ENCODE measurements around the gene RNU5B-1.
A peak's percentile ranks its signal among the peaks of the same experiment; 100 is the strongest.

RNU5B-1 gene

GRCh38 chr15:65304381-65305149, at the start of gene RNU5B-1:
RNU5B-1 (plus strand) TSS chr15:65304677.
- TF ChIP-seq CTCF (IDR thresholded peaks at IDR 0.05) (peak; percentile 94), ZFX (IDR thresholded peaks at IDR 0.05; ENCODE audit: borderline replicate concordance) (no peak)
- peak within 1 kb of the TSS; percentile 93 for H3K27ac ChIP-seq

GRCh38 chr15:65254758-65255157, 49.7 kb upstream of the RNU5B-1 start:
- H3K27ac ChIP-seq = no peak overlapping the region
- TF ChIP-seq CTCF (IDR thresholded peaks at IDR 0.05) (no peak), ZFX (IDR thresholded peaks at IDR 0.05; ENCODE audit: borderline replicate concordance) (no peak)

- TF ChIP-seq ZFX (IDR thresholded peaks at IDR 0.05; ENCODE audit: borderline replicate concordance) = no peak
- no peak for TF ChIP-seq CTCF (IDR thresholded peaks at IDR 0.05)
- H3K27ac ChIP-seq = no peak overlapping the region
Measured at GRCh38 chr15:65255486-65256140, 48.9 kb upstream of the RNU5B-1 start.

GRCh38 chr15:65258375-65259262, 45.9 kb upstream of the RNU5B-1 start:
- TF ChIP-seq CTCF (IDR thresholded peaks at IDR 0.05) (no peak), ZFX (IDR thresholded peaks at IDR 0.05; ENCODE audit: borderline replicate concordance) (no peak)
- no peak overlapping the region for H3K27ac ChIP-seq

GRCh38 chr15:65259367-65259797, 45.1 kb upstream of the RNU5B-1 start:
- no peak for TF ChIP-seq CTCF (IDR thresholded peaks at IDR 0.05)
- TF ChIP-seq ZFX (IDR thresholded peaks at IDR 0.05; ENCODE audit: borderline replicate concordance) = no peak
- H3K27ac ChIP-seq = no peak overlapping the region

GRCh38 chr15:65260968-65261367, 43.5 kb upstream of the RNU5B-1 start:
- TF ChIP-seq CTCF (IDR thresholded peaks at IDR 0.05) (no peak), ZFX (IDR thresholded peaks at IDR 0.05; ENCODE audit: borderline replicate concordance) (no peak)

More at GRCh38 chr15:65260968-65261367, 43.5 kb upstream of the RNU5B-1 start:
- no peak overlapping the region for H3K27ac ChIP-seq

All from 22Rv1 (cell line).